KMS-11 (cell line): Measurements from ENCODE around the gene GJC2.

Source experiments
- H2AFZ ChIP-seq: fragments of 200-600 bp; sonication (generic); 2 replicates; pipeline ENCODE4 v1.6.1; 2016; ENCODE audit warnings: antibody characterized with exemption, mixed run types, low read depth
- H3K27ac ChIP-seq: fragments of 200-600 bp; sonication (generic); 2 replicates; pipeline ENCODE4 v1.6.1; 2016; ENCODE audit warnings: mild to moderate bottlenecking, mixed run types
- H3K27me3 ChIP-seq: fragments of 200-600 bp; sonication (generic); 2 replicates; pipeline ENCODE4 v1.6.1; 2017; ENCODE audit warnings: mild to moderate bottlenecking, low read depth, mixed run types, moderate library complexity; ENCODE audit not compliant: insufficient read depth
- H3K36me3 ChIP-seq: fragments of 200-600 bp; sonication (generic); 2 replicates; pipeline ENCODE4 v1.6.1; 2017; ENCODE audit warnings: mild to moderate bottlenecking, mixed run types; ENCODE audit not compliant: insufficient read depth
- H3K4me1 ChIP-seq: fragments of 200-600 bp; sonication (generic); 2 replicates; pipeline ENCODE4 v1.6.1; 2016; ENCODE audit warnings: mild to moderate bottlenecking, low read depth, mixed run types; ENCODE audit not compliant: poor library complexity, severe bottlenecking
- H3K4me2 ChIP-seq: fragments of 200-600 bp; sonication (generic); 2 replicates; pipeline ENCODE4 v1.7.0; 2016; ENCODE audit warnings: mild to moderate bottlenecking, mixed run types
- H3K4me3 ChIP-seq: fragments of 200-600 bp; sonication (generic); IDR thresholded peaks from 2 replicates; pipeline ENCODE4 v1.6.1; 2017; ENCODE audit warnings: low read depth, low read length, mixed read lengths; ENCODE audit not compliant: insufficient read depth
- H3K79me2 ChIP-seq: fragments of 200-600 bp; sonication (generic); 2 replicates; pipeline ENCODE4 v1.6.1; 2016; ENCODE audit warnings: low read depth, mixed run types; ENCODE audit not compliant: insufficient read depth
- H3K9ac ChIP-seq: fragments of 200-600 bp; sonication (generic); 2 replicates; pipeline ENCODE4 v1.6.1; 2016; ENCODE audit warnings: mild to moderate bottlenecking, mixed run types
- H4K20me1 ChIP-seq: fragments of 200-600 bp; sonication (generic); 2 replicates; pipeline ENCODE4 v1.6.1; 2016; ENCODE audit warnings: mild to moderate bottlenecking, mixed run types; ENCODE audit not compliant: insufficient read depth
- TF ChIP-seq, protein P1 (sequence below): fragments of 200-600 bp; sonication (generic); conservative IDR thresholded peaks from 2 replicates; pipeline ENCODE4 v1.6.1; 2017; ENCODE audit warnings: low read depth, mild to moderate bottlenecking, antibody characterized with exemption, low read length, moderate library complexity, mixed read lengths

Gene GJC2

GRCh38 chr1:228207851-228208821 is 58.4 kb downstream of the GJC2 start, which contains the start of gene OBSCN:
TSS of gene OBSCN (plus strand) at chr1:228208044. CDS start at chr1:228211784, 3,740 bp downstream.
- no peak within 1 kb of the TSS for H3K27ac ChIP-seq
- no peaks in the 10 kb centered on the region for H3K4me1 ChIP-seq
- H3K9ac ChIP-seq = no peak within 1 kb of the TSS
- H3K4me3 ChIP-seq = no peak within 1 kb of the TSS
- H2AFZ ChIP-seq = no peak within 1 kb of the TSS
- no peaks in the 10 kb centered on the region for H3K36me3 ChIP-seq
- no peaks in the 10 kb centered on the region for H3K27me3 ChIP-seq
- H4K20me1 ChIP-seq = no peaks in the 10 kb centered on the region
- no peak within 1 kb of the TSS for H3K4me2 ChIP-seq
- TF ChIP-seq, protein P1, sequence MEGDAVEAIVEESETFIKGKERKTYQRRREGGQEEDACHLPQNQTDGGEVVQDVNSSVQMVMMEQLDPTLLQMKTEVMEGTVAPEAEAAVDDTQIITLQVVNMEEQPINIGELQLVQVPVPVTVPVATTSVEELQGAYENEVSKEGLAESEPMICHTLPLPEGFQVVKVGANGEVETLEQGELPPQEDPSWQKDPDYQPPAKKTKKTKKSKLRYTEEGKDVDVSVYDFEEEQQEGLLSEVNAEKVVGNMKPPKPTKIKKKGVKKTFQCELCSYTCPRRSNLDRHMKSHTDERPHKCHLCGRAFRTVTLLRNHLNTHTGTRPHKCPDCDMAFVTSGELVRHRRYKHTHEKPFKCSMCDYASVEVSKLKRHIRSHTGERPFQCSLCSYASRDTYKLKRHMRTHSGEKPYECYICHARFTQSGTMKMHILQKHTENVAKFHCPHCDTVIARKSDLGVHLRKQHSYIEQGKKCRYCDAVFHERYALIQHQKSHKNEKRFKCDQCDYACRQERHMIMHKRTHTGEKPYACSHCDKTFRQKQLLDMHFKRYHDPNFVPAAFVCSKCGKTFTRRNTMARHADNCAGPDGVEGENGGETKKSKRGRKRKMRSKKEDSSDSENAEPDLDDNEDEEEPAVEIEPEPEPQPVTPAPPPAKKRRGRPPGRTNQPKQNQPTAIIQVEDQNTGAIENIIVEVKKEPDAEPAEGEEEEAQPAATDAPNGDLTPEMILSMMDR = no peak
- H3K79me2 ChIP-seq = no peaks in the 10 kb centered on the region

- Histone ChIP-seq H4K20me1 (no peaks in the 10 kb centered on the region), H3K27ac (no peak overlapping the region), H3K27me3 (no peaks in the 10 kb centered on the region), H3K79me2 (no peaks in the 10 kb centered on the region), H3K4me2 (no peak overlapping the region), H2AFZ (no peak overlapping the region), H3K9ac (no peak overlapping the region), H3K4me1 (no peaks in the 10 kb centered on the region), H3K36me3 (no peaks in the 10 kb centered on the region), H3K4me3 (no peak overlapping the region)
- TF ChIP-seq, protein P1 = no peak
Observed at GRCh38 chr1:228208831-228209551, 59.3 kb downstream of the GJC2 start.
